ENCODE measurements around the gene RHBDL2. TPM values are rescaled to one million over a fixed set of nuclear protein-coding genes. Genes with fewer than 3 reads are reported as not detected.
A peak's percentile ranks its signal among the peaks of the same experiment; 100 is the strongest.
"Not testable (repeated sequence)": the region's sequence is repeated elsewhere in the genome, so short reads cannot be mapped to it uniquely, and the experiment has no call there.

The RHBDL2 gene
- polyA plus RNA-seq (ENCODE audit: insufficient read length in 3 of 3) = 1 to 10 TPM in 1 of 3 donors, under 1 TPM in 2; 0.62 to 1.1 (median 0.86) TPM

DNA sequence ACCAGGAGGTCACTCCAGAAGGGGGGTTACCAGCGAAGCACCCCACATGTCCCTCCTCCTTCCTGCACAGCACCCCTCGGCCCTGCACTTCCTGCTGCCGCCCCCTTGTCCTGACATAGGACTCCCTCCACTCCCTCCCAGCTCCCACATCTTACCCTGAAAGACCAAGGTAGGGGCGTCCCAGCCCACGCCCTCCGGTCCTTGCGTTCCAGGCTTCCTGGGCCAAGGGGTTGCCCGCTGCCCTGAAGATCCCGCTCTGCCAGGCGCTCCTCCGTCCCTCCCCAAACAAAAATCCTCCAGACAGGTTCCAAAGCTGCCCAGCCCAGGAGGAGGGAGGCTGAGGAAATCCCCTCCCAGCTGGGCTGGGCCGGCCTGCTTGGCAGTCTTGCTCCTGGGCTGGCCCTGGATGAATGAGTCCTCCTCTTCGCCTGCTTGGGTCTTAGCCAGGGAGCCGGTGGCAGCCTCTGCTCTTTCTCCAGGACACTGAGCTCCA is at the start of gene RHBDL2:
TSS of gene RHBDL2 (minus strand) at position 304 of the 493 bp plus-strand sequence. CDS start 22,618 bp downstream, outside the sequence.
- DNase-seq (ENCODE audit: low read depth in 3 of 3, low spot score in 2 of 3) = no peak

- peak; percentile 77 to 89 (median 82) for DNase-seq (ENCODE audit: low read depth in 3 of 3, low spot score in 2 of 3)
These were observed 49.4 kb upstream of the RHBDL2 start, which contains the start of gene AKIRIN1 for GRCh38 chr1:38990738-38991637. TSS of gene AKIRIN1 (plus strand) at chr1:38991276. CDS start at chr1:38991381, 105 bp downstream.

DNA sequence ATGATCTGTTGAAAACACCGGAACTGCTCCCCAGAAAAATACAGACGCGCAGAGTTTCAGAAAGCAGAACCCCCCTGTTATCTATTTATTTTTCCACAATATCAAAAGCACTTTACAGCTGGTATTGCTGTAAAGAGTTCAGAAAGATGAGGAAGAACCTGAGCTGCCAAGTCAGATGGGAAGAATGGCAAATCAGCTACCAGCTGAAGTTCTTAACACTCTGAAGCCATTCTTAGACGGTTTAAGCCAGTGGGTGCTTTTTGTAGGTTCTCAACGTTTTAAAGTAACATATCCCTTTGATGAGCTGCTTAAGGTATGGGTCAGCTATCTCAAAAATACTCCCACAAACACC is 48.7 kb upstream of the RHBDL2 start:
- DNase-seq (ENCODE audit: low read depth in 3 of 3, low spot score in 2 of 3) = no peak

DNA sequence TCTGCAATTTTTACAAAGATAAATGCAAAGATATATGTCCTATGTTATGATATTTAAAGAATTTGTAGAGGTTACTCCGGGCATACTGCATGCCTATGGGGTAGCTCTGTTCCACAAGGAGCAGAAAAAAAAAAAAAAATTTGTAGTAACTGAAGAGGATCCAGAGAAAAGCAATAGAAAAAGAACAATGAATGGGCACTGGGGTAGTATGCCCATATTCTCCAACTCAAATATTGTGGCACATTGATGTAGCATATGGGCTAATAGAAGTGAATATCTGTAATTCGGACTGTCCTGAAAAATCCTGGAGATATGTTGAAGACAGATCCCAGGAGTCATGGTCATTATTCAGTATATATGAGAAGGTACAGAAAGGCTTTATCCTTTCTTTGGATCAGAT is 48.3 kb upstream of the RHBDL2 start:
- DNase-seq (ENCODE audit: low read depth in 3 of 3, low spot score in 2 of 3) = no peak

DNA sequence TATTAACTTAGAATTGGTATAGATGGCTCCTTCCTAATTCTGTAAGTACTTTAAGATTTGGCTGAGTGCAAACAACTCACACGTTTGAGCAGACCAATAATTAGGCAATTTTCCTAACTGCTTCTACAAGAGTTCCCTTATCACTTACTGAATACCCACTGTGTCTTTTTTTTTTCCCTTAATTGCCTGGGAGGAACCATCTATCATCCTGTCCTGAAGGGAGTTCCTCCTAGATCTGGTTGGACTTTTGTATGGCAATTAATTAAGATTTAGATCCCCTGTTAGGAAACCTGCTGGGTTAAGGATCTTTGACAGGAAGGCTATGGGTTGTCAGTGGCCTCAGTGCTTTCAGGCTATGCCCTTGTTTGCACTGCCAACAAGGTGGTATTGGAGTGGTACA is 37.8 kb upstream of the RHBDL2 start:
- DNase-seq (ENCODE audit: low read depth in 3 of 3, low spot score in 2 of 3) = not testable (repeated sequence)

GRCh38 chr1:38978245-38978542 is 36.6 kb upstream of the RHBDL2 start:
- DNase-seq (ENCODE audit: low read depth in 3 of 3, low spot score in 2 of 3) = not testable (repeated sequence)

DNA sequence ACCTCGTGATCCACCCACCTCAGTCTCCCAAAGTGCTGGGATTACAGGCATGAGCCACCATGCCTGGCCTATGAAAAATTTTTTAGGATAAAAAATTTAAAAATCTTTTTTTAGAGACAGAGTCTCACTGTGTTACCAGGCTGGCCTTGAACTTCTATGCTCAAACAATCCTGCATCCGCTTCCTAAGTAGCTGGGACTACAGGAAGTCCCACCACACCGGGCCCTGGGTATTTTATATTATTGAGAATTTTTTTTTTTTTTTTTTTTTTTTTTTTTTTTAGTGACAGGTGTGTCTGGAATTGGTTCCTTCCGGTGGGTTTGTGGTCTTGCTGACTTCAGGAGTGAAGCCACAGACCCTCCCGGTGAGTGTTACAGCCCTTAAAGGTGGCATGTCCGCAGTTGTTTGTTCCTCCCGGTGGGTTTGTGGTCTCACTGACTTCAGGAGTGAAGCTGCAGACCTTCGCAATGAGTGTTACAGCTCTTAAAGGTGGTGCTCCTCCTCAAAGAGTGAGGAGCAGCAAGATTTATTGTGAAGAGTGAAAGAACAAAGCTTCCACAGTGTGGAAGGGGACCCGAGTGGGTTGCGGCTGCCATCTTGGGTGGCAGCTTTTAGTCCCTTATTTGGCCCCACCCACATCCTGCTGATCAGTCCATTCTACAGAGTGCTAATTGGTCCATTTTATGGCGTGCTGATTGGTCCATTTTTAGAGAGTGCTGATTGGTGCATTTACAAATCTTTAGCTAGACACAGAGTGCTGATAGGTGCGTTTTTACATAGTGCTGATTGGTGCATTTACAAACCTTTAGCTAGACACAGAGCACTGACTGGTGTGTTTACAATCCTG is 36.0 kb upstream of the RHBDL2 start:
- not testable (repeated sequence) for DNase-seq (ENCODE audit: low read depth in 3 of 3, low spot score in 2 of 3)

DNA sequence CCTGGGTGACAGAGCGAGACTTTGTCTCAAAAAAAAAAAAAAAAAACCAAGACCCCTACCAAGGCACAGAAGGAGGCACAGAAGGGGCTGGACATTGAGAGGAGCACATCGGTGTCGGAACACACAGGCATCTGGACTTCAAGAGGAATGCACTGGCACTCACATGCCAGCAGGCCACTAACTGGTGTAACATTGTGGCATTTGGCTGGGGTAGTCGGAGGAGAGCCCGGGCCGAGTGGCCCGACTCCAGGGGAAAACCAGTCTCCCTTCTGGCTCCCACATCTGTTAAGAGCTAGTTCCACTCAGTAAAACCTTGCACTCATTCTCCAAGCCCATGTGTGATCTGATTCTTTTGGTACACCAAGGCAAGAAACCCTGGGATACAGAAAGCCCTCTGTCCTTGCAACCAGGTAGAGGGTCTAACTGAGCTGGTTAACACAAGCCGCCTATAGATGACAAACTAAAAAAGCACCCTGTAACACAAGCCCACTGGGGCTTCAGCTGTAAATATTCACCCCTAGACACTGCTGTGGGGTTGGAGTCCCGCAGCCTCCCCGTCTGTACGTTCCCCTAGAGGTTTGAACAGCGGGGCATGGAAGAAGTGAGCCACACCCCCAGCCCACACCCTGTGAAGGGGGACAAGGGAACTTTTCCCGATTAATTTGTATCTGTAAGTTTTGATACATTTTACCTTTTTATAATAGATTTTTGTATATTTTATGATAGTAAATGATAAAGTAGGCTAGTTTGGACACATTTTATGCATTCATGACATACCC is 32.2 kb upstream of the RHBDL2 start:
- DNase-seq (ENCODE audit: low read depth in 3 of 3, low spot score in 2 of 3) = no peak

DNA sequence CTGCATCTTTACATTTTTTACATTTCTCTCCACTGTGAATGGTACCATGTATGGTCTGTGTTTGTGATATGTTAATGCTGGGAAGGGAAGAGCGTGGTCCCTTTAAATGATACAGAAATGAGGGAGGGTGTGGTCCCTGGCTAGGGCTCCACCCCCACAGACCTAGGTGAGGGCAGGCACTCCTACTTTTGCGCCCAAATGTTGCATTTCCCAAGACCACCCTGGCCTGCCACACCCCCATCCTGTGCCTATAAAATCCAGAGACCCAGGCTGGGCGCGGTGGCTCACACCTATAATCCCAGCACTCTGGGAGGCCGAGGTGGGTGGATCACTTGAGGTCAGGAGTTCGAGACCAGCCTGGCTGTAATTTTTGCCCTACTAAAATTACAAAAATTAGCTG is 31.5 kb upstream of the RHBDL2 start:
- DNase-seq (ENCODE audit: low read depth in 3 of 3, low spot score in 2 of 3) = not testable (repeated sequence)

DNA sequence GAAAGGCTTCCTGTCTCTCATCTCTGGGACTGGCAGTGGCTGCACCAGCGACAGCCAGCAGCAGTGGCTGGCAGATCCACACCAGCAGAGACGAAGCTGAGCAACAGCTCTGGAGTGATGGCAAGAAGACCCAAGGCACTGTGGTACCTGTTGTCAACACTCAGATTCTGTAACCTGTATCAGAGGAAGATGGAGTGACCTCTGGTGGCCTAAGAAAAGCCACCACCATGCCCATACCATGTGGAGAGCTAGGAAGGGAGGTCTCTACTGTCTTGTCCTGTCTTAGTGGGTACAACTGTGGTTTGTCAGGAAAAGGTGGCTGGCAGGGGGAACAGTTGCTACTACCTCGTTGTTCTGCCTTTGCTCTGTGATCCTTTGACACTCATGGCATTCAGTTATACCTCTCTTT is 22.5 kb upstream of the RHBDL2 start:
- no peak for DNase-seq (ENCODE audit: low read depth in 3 of 3, low spot score in 2 of 3)

GRCh38 chr1:38962560-38962959 is 20.9 kb upstream of the RHBDL2 start:
- DNase-seq (ENCODE audit: low read depth in 3 of 3, low spot score in 2 of 3) = no peak

- no peak for DNase-seq (ENCODE audit: low read depth in 3 of 3, low spot score in 2 of 3)
These were observed 20.5 kb upstream of the RHBDL2 start for GRCh38 chr1:38962113-38962512.

DNA sequence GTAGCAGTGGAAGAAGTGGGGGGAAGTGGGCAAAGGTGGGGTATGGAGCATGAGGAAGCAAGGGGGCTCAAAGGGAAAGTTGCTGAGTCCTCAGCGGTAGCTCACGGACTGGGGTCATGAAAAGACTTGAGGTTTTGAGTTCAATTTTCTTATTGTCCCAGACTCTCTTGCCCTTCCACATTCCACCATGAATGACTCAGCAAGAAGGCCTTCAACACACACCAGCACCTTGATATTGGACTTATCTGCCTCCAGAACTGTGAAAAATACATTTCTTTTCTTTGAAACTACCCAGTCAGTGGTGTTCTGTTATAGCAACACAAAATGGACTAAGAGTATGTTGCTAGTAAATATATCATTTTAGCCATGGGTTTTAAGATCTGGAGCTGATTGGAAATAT is 17.3 kb upstream of the RHBDL2 start:
- no peak for DNase-seq (ENCODE audit: low read depth in 3 of 3, low spot score in 2 of 3)

DNA sequence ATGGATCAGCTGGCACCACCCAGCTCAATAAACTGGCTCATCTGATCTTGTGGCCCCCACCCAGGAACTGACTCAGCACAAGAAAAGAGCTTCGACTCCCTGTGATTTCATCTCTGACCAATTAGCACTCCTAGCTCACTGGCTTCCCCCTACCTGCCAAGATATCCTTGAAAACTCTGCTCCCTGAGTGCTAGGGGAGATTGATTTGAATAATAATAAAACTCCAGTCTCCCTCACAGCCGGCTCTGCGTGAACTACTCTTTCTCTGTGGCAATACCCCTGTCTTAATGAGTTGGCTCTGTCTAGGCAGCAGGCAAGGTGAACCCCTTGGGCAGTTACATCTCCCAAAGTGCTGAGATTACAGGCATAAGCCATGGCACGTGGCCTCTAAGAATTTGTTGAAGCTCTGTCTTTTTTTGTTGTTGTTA is 11.8 kb upstream of the RHBDL2 start:
- no peak for DNase-seq (ENCODE audit: low read depth in 3 of 3, low spot score in 2 of 3)

- DNase-seq (ENCODE audit: low read depth in 3 of 3, low spot score in 2 of 3) = no peak
These were observed 8.9 kb upstream of the RHBDL2 start for GRCh38 chr1:38950553-38950952.

DNA sequence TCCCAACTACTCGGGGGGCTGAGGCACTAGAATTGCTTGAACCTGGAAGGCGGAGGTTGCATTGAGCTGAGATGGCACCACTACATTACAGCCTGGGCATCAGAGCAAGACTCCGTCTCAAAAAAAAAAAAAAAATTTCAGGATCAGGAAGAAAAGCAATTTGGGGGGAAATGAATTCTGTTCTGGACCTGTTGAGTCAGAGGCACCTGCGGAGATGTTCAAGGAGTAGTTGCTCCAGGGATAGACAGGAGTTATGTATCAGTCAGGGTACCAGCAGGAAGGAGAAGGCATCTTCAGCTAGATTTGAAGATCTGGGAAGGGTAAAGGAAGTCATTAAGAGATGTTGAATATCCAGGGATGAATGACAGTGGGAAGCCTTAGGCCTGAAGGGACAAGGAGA is 2.9 kb upstream of the RHBDL2 start:
- no peak for DNase-seq (ENCODE audit: low read depth in 3 of 3, low spot score in 2 of 3)

DNA sequence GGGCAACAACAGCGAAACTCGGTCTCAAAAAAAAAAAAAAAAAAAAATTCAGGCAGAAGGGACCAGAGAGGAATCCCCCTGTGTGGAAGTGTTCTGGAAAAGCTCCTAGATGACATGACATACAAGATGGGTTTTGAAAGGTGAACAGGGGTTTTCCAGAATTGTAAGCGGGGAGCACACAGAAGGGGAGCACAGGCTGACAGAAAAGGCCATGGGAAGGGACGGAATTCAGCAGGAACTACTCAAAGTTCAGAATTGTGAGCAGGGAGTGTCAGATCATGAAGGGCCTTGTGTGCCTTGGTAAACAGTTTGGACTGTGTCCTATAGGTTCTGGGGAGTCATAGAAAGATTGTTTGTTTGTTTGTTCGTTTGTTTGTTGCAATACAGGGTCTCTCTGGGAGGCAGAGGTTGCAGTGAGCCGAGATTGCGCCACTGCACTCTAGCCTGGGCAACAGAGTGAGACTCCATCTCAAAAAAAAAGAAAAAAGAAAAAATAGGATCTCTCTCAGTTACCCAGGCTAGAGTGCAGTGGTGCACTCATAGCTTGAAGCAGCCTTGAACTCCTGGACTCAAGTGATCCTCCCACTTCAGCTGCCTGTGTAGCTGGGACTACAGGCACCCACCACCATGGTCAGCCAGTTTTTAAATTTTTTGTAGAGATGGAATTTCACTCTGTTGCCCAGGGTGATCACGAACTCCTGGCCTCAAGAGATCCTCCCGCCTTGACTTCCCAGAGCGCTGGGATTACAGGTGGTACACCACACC is 1.2 kb upstream of the RHBDL2 start:
- DNase-seq (ENCODE audit: low read depth in 3 of 3, low spot score in 2 of 3) = no peak

DNA sequence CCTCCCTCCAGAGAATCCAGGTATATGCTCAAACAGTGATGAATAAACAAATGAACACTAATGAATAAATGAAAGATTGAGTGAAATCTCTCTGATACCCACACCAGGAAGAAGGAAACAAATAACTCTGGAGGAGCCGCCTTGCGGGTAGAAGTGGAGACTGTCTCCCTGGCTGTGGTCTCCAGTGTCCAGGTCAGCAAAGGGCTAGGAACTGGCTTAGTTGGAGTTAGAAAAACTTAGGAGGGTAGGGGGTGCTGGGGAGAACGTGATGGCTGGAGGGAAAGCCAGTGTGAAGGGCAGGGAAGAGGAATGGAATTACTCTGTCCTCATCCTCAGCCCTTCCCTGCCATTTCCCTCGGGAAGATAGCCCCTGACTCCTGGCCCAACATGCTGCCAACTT is 537 bp downstream of the RHBDL2 start:
- DNase-seq (ENCODE audit: low read depth in 3 of 3, low spot score in 2 of 3) = no peak

GRCh38 chr1:38940339-38941047 is 1.1 kb downstream of the RHBDL2 start:
- DNase-seq (ENCODE audit: low read depth in 3 of 3, low spot score in 2 of 3) = no peak
